HG03103 (cell line): ENCODE measurements around the gene MRPL27.

Experiments
- ATAC-seq: cut with Tn5 transposase; IDR thresholded peaks from one replicate; pipeline ENCODE4 v1.9.1; 2021; ENCODE audit warnings: low read depth; ENCODE audit not compliant: unreplicated experiment

MRPL27 gene

GRCh38 chr17:50319306-50320004 is 53.5 kb downstream of the MRPL27 start:
- no peak for ATAC-seq

- ATAC-seq: no peak
Measured at GRCh38 chr17:50318501-50319285, 54.3 kb downstream of the MRPL27 start.
